ENCODE data around the gene UTF1. TPM values are rescaled to one million over a fixed set of nuclear protein-coding genes. Genes with fewer than 3 reads are reported as not detected.

The UTF1 gene
- total and polyA plus RNA-seq, 2 experiments from 2014 or later = 12.2 to 51.4 TPM

GRCh38 chr10:133245439-133246235 is 15.6 kb downstream of the UTF1 start (continued):
- TF ChIP-seq ZNF462 (CRISPR knock-in tag; IDR thresholded peaks at IDR 0.05) (no peak), ZNF114 (CRISPR knock-in tag; IDR thresholded peaks at IDR 0.05) (no peak), ETS1 (IDR thresholded peaks at IDR 0.05) (no peak), JUNB (IDR thresholded peaks at IDR 0.05; ENCODE audit: unreplicated experiment) (no peak), CREB1 (CRISPR knock-in tag; IDR thresholded peaks at IDR 0.05; ENCODE audit: low read depth) (no peak), ZNF331 (CRISPR knock-in tag; IDR thresholded peaks at IDR 0.05; ENCODE audit: low read depth) (no peak)

DNA sequence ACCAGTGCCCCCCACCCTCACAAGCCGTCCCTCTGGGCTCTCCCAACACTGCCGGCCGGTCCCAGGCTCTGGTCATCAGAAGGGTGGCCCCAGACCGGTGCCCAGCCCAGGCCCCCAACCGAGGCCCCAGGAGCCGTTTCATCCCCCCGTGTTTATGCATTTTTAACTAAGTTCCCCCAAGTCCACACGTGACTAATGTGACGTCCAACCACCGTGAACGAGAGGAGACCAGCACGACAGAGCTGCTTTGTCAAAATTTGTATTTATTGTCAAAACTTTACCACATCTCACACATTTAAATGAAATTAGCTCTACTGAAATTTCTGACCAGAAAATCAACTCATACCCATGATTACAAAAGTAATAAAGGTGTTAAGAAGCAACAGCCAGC is 16.2 kb downstream of the UTF1 start:
- H3K36me3 Mint-ChIP-seq (ENCODE audit: low read depth) = no peaks in the 10 kb centered on the region
- Histone ChIP-seq H3F3A (replicated peaks; ENCODE audit: low read depth) (no peaks in the 10 kb centered on the region), H3K4me3 (no peak overlapping the region), H4K20me1 (replicated peaks; ENCODE audit: insufficient read depth) (no peaks in the 10 kb centered on the region), H3K27me3 (ENCODE audit: insufficient read depth) (no peaks in the 10 kb centered on the region), H2AFZ (no peak overlapping the region), H3K79me2 (replicated peaks; ENCODE audit: insufficient read depth) (no peaks in the 10 kb centered on the region), H3K27ac (ENCODE audit: low read depth) (no peak overlapping the region), H3K9me2 (ENCODE audit: insufficient read depth) (no peaks in the 10 kb centered on the region), H3K36me3 (ENCODE audit: insufficient read depth) (no peaks in the 10 kb centered on the region), H3K4me1 (ENCODE audit: insufficient read depth) (peaks cover 11% of the 10 kb centered on the region; the same call in 1 of the 2 replicates), H3K4me2 (no peak overlapping the region; the same call in 1 of the 2 replicates)
- H3K27me3 Mint-ChIP-seq (ENCODE audit: insufficient read depth, low read depth, poor library complexity) = peaks cover 20% of the 10 kb centered on the region
- no peaks in the 10 kb centered on the region for H3K9me3 Mint-ChIP-seq
- H3K27ac Mint-ChIP-seq = no peak overlapping the region
- no peak overlapping the region for H3K4me3 Mint-ChIP-seq
- DNase-seq (ENCODE audit: low spot score) (no peak), ATAC-seq (no peak)
- peaks cover 19% of the 10 kb centered on the region for H3K4me1 Mint-ChIP-seq
- no peak for TF ChIP-seq EZH2 (IDR thresholded peaks at IDR 0.05; ENCODE audit: low read depth, unreplicated experiment)
- no peak for TF ChIP-seq ZNF114 (CRISPR knock-in tag; IDR thresholded peaks at IDR 0.05)
- TF ChIP-seq REST (IDR thresholded peaks at IDR 0.05; ENCODE audit: unreplicated experiment) = no peak
- no peak for TF ChIP-seq CREB1 (CRISPR knock-in tag; IDR thresholded peaks at IDR 0.05; ENCODE audit: low read depth)

All from GM23338 (cell line).